HG03135 (cell line): Measurements from ENCODE around the gene TYW3.
"Not testable (repeated sequence)": the region's sequence is repeated elsewhere in the genome, so short reads cannot be mapped to it uniquely, and the experiment has no call there.

Source experiments
- ATAC-seq: cut with Tn5 transposase; IDR thresholded peaks from one replicate; pipeline ENCODE4 v1.9.1; 2021; ENCODE audit warnings: mild to moderate bottlenecking, moderate library complexity; ENCODE audit not compliant: unreplicated experiment

The TYW3 gene

DNA sequence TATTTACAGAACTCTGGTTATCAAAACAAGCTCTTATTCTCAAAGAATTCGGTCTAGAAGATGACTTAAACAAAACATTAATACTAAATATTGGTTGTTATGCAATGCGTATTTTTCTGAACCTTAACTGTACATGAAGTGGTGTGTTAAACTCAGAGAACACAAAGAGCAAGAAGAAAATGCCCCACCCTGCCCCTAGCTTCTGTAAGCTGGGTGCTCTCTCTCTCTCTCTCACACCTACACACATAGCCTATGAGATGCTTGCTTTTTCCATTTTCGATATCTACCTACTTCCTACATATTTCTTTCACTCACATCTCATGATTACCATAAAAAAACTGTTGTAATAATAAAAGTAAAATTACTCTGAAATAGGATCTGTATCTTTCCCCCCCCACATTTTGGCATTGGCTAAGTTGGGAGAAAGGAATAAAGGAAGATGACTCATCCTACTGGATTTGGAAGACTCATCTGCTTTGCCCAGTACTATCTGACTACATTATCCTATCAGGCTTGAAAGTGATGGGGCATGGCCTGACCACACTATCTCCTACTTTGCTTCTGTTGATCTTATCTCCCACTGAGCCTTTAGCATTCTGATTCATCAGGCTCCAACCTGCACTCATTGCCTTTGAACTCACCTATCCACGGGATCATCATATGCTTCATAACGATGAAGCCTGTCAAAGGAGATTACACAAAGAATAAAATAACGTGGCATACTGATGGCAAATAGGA lies 3.0 kb upstream of the TYW3 start:
- ATAC-seq, result no peak

GRCh38 chr1:74731399-74732052 lies 1.4 kb upstream of the TYW3 start:
- peak; percentile 35 for ATAC-seq

DNA sequence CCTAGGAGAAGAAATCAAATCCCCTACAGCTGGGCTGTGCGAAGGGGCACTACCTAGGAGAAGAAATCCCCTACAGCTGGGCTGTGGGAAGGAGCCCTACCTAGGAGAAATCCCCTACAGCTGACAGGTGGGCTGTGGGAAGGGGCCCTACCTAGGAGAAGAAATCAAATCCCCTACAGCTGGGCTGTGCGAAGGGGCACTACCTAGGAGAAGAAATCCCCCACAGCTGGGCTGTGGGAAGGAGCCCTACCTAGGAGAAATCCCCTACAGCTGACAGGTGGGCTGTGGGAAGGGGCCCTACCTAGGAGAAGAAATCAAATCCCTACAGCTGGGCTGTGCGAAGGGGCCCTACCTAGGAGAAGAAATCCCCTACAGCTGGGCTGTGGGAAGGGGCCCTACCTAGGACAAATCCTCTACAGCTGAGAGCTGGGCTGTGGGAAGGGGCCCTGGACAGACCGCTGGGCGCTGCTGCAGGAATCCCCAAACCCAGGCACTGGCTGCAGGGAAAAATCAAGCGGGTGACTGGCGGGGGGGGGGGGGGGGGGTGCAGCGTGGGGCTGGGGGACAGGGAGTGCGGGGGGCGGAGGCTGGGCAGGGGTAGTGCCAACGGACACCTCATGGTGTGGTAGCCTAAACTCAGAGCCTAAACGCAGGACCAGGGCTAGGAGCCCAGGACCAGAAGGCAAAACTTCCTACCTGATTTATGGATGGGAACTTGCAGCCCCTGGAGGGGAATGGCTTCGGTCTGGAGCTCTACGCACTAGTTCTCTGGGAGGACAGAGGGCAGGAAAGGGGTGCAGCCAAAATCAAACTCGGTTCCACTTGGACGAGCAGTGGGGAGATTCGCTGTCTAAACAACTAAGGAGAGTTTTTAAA lies 643 bp upstream of the TYW3 start:
- peak; percentile 8 for ATAC-seq

DNA sequence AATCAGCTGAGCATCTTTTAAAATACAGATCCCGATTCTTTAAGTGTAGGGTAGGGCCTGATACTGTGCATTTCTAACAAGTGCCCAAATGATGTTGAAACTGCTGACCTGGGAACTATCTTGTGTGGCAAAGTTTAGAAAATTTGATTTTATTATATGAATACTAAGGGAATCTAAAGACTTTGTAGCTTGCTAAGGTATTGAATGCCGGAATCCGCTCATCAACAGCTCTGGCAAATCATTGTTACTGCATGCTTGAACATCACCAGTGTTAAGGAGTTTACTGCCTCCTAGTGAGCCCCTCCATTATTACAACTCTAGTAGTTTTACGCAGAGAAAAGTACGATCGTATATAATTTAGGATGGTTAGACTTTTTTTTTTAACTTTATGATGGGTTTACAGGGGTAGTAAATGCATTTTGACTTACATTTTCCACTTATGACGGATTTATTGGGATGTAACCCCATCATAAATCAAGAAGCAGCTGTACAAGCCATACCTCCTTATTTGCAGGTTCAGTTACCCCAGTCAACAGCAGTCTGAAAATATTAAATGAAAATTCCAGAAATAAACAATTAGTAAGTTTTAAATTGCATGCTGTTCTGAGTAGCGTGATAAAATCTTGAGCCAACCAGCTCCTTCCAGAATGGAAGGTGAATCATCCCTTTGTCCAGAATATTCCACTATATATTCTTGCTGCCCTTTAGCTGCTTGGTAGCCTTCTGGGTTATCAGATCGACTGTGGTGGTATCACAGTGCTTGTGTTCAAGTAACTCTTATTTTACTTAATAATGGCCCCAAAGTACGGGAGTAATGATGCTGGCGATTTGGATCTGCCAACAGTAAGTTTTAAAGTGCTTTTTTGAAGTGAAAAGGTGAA lies 892 bp downstream of the TYW3 start:
- ATAC-seq, result peak; percentile 56

DNA sequence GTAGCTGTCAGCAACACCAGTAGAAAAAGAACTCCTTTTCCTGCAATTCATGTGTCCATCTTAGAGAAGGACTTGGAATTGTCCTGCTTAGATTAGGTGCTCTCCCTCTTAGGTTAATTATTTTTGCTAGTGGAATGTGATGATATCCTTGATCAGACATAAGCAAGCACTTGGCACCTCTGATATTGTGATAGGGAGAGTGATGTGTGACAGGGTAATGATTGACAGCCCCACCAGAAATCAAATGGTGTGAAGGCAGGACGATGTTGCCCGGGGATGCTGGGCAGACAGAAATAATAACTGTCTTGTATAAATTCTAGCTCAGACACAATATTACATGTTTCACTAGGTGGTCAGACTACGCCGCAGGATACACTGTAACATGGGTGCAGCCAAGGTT lies 4.4 kb downstream of the TYW3 start:
- ATAC-seq, result no peak

DNA sequence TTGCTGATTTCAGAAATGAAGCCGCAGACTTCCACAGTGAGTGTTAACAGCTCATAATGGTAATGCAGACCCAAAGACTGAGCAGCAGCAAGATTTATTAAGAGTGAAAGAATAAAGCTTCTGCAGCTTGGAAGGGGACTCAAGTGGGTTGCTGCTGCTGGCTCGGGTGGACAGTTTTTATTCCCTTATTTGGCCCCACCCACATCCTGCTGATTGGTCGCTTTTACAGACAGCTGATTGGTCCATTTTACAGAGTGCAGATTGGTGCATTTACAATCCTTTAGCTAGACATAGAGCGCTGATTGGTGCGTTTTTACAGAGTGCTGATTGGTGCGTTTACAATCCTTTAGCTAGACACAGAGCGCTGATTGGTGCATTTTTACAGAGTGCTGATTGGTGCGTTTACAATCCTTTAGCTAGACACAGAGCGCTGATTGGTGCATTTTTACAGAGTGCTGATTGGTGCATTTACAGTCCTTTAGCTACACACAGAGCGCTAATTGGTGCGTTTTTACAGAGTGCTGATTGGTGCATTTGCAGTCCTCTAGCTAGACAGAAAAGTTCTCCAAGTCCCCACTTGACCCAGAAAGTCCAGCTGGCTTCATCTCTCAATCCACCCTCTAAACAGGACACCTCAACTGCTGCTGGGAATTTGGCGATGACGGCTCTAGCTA lies 7.5 kb downstream of the TYW3 start:
- not testable (repeated sequence) for ATAC-seq

DNA sequence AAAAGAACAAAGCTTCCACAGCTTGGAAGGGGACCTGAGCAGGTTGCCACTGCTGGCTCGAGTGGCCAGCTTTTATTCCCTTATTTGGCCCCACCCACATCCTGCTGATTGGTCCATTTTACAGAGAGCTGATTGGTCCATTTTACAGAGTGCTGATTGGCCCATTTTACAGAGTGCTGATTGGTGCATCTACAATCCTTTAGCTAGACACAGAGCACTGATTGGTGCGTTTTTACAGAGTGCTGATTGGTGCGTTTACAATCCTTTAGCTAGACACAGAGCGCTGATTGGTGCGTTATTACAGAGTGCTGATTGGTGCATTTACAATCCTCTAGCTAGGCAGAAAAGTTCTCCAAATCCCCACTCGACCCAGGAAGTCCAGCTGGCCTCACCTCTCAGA lies 12.3 kb downstream of the TYW3 start:
- ATAC-seq, result not testable (repeated sequence)

DNA sequence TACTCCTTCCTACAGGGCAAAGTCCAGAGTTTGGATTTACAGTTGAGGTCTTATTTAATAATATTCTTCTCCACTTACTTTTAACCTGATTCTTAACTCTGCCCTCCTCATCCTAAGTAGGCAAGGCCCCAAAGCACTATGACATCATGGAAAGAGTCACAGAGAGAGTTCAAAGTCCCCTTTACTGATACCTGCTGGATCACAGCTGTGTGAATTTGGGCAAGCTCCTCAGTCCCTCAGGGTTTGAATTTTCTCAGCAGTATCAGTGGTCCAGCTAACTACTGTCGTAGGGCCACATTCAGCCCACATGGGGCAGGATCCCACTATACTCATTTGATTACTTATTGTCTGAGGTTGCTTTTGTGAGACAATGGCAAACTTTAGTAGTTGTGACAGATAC lies 16.0 kb downstream of the TYW3 start:
- peak; percentile 78 for ATAC-seq

- no peak for ATAC-seq
These were observed 20.2 kb downstream of the TYW3 start for GRCh38 chr1:74753104-74753503.

DNA sequence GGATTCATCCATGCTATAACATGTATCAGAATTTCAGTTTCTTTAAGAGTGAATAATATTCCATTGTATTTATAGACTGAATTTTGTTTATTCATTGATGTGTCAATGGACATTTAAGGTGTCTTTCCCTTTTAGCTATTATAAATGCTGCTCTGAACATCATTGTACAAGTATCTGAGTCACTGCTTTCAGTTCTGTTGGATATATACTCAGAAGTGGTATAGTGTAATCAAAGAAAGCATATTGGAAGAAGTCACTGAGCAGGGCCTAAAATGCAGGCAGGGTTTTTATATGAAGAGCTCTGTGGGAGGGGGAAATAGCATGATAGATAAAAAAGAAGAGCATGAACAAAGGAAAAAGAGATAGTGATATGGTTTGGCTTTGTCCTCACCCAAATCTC lies 22.5 kb downstream of the TYW3 start:
- no peak for ATAC-seq

DNA sequence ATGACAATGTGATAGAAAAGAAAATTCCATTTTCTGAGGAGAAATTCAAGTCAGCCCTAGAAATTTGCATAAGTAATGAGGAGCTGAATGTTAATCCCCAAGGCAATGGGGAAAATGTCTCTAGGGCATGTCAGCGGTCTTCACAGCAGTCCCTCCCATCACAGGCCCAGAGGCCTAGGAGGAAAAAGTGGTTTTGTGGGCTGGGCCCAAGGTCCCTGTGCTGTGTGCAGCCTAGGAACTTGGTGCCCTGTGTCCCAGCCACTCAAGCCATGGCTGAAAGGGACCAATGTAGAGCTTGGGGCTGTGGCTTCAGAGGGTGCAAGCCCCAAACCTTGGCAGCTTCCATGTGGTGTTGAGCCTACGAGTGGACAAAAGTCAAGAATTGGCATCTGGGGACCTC lies 23.7 kb downstream of the TYW3 start:
- ATAC-seq, result not testable (repeated sequence)

GRCh38 chr1:74763807-74764206 lies 30.9 kb downstream of the TYW3 start:
- ATAC-seq, result no peak

GRCh38 chr1:74766579-74766978 lies 33.6 kb downstream of the TYW3 start:
- no peak for ATAC-seq

- no peak for ATAC-seq
These were observed 34.5 kb downstream of the TYW3 start for GRCh38 chr1:74767490-74767889.

GRCh38 chr1:74771913-74772515 lies 39.1 kb downstream of the TYW3 start:
- ATAC-seq, result peak; percentile 84

DNA sequence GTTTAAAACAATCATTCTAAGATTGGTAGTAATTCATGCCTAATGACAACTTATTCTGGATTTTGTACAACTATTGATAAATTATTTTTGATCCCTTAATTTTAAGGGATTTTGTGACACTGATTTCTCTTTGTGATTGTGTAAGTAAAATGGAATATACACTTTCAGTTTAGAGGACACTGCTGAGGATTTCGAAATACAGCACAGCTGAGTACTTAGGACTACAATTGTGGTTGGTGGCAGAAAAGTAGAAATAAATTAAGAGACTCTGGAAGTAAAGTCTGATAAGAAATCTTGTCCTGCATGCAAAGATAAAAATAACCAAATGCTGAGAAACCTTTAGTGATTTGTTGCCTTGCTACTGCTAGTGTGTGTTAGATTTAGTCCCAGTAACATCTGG lies 40.0 kb downstream of the TYW3 start:
- ATAC-seq, result no peak

- ATAC-seq, result no peak
These were observed 40.6 kb downstream of the TYW3 start for GRCh38 chr1:74773582-74773981.

- ATAC-seq, result no peak
These were observed 42.8 kb downstream of the TYW3 start for GRCh38 chr1:74775735-74776134.

DNA sequence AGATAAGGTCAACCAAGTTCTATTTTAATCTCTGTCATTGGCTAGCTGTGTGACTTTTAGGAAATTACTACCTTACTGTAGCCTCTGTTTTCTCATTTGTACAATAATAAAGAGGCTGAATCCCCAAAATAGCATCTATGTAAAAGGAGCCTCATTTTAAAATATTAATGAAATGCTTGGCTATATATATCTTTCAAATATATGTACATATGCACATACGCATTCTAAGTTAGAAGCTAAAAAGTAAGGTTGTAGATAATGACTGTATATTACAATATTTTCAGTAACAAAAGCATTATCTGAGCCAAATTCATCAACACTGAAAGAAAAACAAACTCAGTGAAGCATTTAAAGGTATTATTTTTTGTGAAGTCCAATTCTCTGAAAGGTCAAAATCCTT lies 44.6 kb downstream of the TYW3 start:
- ATAC-seq, result no peak

DNA sequence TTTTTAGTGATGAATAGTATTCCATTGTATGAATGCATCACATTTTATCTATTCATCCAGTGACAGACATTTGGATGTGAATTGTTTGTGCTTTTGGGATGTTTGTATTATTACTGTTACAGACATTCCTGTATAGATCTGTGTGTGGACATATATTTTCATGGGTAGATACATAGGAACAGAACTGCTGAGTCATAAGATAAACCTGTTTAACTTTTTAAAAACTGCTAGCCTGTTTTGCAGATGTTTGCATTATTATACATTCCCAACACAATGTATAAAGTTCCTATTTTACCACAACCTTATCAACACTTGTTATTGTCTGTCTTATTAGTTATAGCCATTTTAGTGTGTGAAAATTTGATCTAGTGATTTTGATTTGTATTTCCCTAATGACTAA lies 46.8 kb downstream of the TYW3 start:
- ATAC-seq, result no peak
